ENCODE data around the gene WDR17. TPM values are rescaled to one million over a fixed set of nuclear protein-coding genes. Genes with fewer than 3 reads are reported as not detected.

WDR17 gene
- total and polyA plus RNA-seq, 2 donors (not counting 3 experiments of a cell fraction or from before 2014, with no cell fraction given), result 0.07 to 0.42 TPM

GRCh38 chr4:176064539-176064938, 1.1 kb upstream of the WDR17 start:
- ChIA-PET POLR2A (no interaction called here), CTCF (no interaction called here)
- Histone ChIP-seq H3K9me1 (replicated peaks; ENCODE audit: control insufficient read depth, extremely low read depth, insufficient read depth, low read length) (no peaks in the 10 kb centered on the region), H3K27me3 (ENCODE audit: control insufficient read depth in 2 of 2, insufficient read depth in 2 of 2, low read length in 2 of 2) (peaks cover 0 to 3% of the 10 kb centered on the region in 2 experiments), H3K9ac (replicated peaks; ENCODE audit: extremely low read depth, insufficient read depth, low read length) (no peak overlapping the region), H3K79me2 (ENCODE audit: control insufficient read depth, insufficient read depth, low read length) (no peaks in the 10 kb centered on the region), H3K36me3 (ENCODE audit: control insufficient read depth in 2 of 2, extremely low read depth in 1 of 2, insufficient read depth in 2 of 2, low read length in 2 of 2) (no peaks in the 10 kb centered on the region), H3K27ac (ENCODE audit: insufficient read depth, low read depth, low read length) (no peak overlapping the region), H4K20me1 (replicated peaks; ENCODE audit: control insufficient read depth, extremely low read depth, insufficient read depth, low read length) (no peaks in the 10 kb centered on the region), H3K4me2 (ENCODE audit: insufficient read depth, low read length) (no peak overlapping the region), H2AFZ (ENCODE audit: low read depth, low read length) (no peak overlapping the region), H3K4me3 (replicated peaks in 1 of 3; ENCODE audit: insufficient read depth in 1 of 3, low read depth in 1 of 3, low read length in 3 of 3) (no peak overlapping the region), H3K9me3 (replicated peaks; ENCODE audit: control insufficient read depth, insufficient read depth, low read length) (no peaks in the 10 kb centered on the region), H3K4me1 (ENCODE audit: control insufficient read depth, extremely low read depth, insufficient read depth, low read length) (no peaks in the 10 kb centered on the region)
- DNase-seq (ENCODE audit: low read depth, low spot score), result no peak
- dilution Hi-C loops (cut with MboI; ENCODE audit: extremely low pct_ligation_motif_present, low sequenced_read_pairs) (no loop called here), intact Hi-C loops (cut with micrococcal nuclease) (no loop called here)
- TF ChIP-seq GATA2 (IDR thresholded peaks at IDR 0.05; ENCODE audit: insufficient read depth, insufficient read length, low read depth, low read length) (no peak), MYC (IDR thresholded peaks at IDR 0.05; ENCODE audit: low read depth, low read length) (no peak), EZH2 (IDR thresholded peaks at IDR 0.05; ENCODE audit: borderline replicate concordance, low read depth, low read length, severe bottlenecking) (no peak), POLR2AphosphoS5 (IDR thresholded peaks at IDR 0.05; ENCODE audit: insufficient read depth, low read depth, low read length) (no peak), FOS (IDR thresholded peaks at IDR 0.05; ENCODE audit: borderline replicate concordance, insufficient read depth, low read length) (no peak), JUN (IDR thresholded peaks at IDR 0.05; ENCODE audit: borderline replicate concordance, insufficient read depth, insufficient read length, low read depth) (no peak), POLR2A (IDR thresholded peaks at IDR 0.05; ENCODE audit: low read depth, low read length) (no peak)
- TF ChIP-seq, protein P1, sequence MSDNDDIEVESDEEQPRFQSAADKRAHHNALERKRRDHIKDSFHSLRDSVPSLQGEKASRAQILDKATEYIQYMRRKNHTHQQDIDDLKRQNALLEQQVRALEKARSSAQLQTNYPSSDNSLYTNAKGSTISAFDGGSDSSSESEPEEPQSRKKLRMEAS (IDR thresholded peaks at IDR 0.05; ENCODE audit: insufficient read depth, insufficient read length), result no peak
- TF ChIP-seq, protein P2, sequence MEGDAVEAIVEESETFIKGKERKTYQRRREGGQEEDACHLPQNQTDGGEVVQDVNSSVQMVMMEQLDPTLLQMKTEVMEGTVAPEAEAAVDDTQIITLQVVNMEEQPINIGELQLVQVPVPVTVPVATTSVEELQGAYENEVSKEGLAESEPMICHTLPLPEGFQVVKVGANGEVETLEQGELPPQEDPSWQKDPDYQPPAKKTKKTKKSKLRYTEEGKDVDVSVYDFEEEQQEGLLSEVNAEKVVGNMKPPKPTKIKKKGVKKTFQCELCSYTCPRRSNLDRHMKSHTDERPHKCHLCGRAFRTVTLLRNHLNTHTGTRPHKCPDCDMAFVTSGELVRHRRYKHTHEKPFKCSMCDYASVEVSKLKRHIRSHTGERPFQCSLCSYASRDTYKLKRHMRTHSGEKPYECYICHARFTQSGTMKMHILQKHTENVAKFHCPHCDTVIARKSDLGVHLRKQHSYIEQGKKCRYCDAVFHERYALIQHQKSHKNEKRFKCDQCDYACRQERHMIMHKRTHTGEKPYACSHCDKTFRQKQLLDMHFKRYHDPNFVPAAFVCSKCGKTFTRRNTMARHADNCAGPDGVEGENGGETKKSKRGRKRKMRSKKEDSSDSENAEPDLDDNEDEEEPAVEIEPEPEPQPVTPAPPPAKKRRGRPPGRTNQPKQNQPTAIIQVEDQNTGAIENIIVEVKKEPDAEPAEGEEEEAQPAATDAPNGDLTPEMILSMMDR (IDR thresholded peaks at IDR 0.05; ENCODE audit: extremely low read depth in 1 of 2, insufficient read depth in 1 of 2, low read depth in 1 of 2, low read length in 2 of 2), result no peak
- no peak for FAIRE-seq
- no TSS peak for BruUV-seq (replicated peaks)

Measured in endothelial cell of umbilical vein (primary cell).